ENCODE results near the gene RAB5B.

- TF ChIP-seq CTCF (IDR thresholded peaks at IDR 0.05; ENCODE audit: low read length) (no peak), EZH2 (optimal IDR thresholded peaks at IDR 0.05; ENCODE audit: low read depth, low read length) (no peak)
Observed at GRCh38 chr12:55972911-55973598, 823 bp upstream of the RAB5B start.
